Adrenal gland (tissue), 5 donors: Measurements from ENCODE around the gene MOK.

Source experiments
- POLR2A ChIP-seq, 2 donors: fragments of 450-650 bp; IDR thresholded peaks; one replicate each; pipeline ENCODE4 v1.6.1; 2017; ENCODE audit warnings: antibody characterized with exemption in 2 of 2, mild to moderate bottlenecking in 2 of 2, moderate library complexity in 1 of 2
- TF ChIP-seq, protein P1 (sequence below), 6 experiments: fragments of 450-650 bp in 4 of 6; fragments of 200-600 bp in 2 of 6; sonication (generic) in 1 of 6; IDR thresholded peaks; 1 replicate in 5 of 6; 2 replicates in 1 of 6; pipeline versions ENCODE4 v1.5.1 to v1.8.0; 2016 to 2021; ENCODE audit warnings: antibody characterized with exemption in 6 of 6, mild to moderate bottlenecking in 2 of 6, moderate library complexity in 1 of 6
- donor health status: DM: no; HTN: no; CAD: no.

DNA sequence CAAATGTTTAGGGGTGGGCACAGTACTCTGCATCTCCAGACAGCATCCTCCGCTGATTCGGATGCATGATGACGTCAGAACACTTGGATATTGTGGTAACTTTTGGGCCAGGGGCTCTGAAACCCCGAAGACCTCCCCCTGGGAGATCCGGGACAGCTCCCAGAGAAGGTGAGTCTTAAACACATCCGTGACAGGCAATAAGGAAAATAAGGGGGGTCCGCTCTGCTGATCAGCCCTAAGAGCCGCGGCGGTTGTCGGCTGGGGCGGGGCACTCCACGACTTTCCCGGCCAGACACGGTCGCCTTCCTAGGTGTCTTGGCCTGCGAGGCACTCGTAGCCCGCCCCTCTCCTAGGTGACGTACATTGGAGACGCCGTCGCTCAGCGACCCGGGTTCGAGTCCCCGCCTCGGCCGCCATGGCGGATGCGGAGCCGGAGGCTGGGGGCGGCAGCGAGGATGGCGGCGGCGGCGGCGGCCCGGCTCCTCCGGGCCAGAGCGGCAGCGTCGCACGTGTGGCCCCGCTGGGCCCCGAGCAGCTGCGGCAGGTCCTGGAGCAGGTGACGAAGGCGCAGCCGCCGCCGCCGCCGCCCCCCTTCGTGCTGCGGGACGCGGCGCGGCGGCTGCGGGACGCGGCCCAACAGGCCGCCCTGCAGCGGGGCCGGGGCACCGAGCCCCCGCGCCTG is 14.5 kb upstream of the MOK start, which contains the start of gene ZNF839:
- TF ChIP-seq, protein P1, sequence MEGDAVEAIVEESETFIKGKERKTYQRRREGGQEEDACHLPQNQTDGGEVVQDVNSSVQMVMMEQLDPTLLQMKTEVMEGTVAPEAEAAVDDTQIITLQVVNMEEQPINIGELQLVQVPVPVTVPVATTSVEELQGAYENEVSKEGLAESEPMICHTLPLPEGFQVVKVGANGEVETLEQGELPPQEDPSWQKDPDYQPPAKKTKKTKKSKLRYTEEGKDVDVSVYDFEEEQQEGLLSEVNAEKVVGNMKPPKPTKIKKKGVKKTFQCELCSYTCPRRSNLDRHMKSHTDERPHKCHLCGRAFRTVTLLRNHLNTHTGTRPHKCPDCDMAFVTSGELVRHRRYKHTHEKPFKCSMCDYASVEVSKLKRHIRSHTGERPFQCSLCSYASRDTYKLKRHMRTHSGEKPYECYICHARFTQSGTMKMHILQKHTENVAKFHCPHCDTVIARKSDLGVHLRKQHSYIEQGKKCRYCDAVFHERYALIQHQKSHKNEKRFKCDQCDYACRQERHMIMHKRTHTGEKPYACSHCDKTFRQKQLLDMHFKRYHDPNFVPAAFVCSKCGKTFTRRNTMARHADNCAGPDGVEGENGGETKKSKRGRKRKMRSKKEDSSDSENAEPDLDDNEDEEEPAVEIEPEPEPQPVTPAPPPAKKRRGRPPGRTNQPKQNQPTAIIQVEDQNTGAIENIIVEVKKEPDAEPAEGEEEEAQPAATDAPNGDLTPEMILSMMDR (IDR thresholded peaks at IDR 0.05) = peak in 1 of 6 experiments; percentile 2
- TF ChIP-seq POLR2A (IDR thresholded peaks at IDR 0.05) = peak; percentile 20 to 32
